Lower leg skin (tissue), 3 donors: Measurements from ENCODE around the gene TWIST2.

ENCODE experiments used
- CTCF ChIP-seq, 3 donors: fragments of 450-650 bp; IDR thresholded peaks; one replicate each; pipeline ENCODE4 v1.5.1; 2016; ENCODE audit warnings: antibody characterized with exemption in 3 of 3, mild to moderate bottlenecking in 3 of 3, moderate library complexity in 2 of 3
- POLR2A ChIP-seq, 2 donors: fragments of 450-650 bp; IDR thresholded peaks; one replicate each; pipeline ENCODE4 v1.6.1; 2016 to 2017; ENCODE audit warnings: antibody characterized with exemption in 2 of 2, mild to moderate bottlenecking in 1 of 2, moderate library complexity in 1 of 2

- TF ChIP-seq CTCF (IDR thresholded peaks at IDR 0.05) (no peak), POLR2A (IDR thresholded peaks at IDR 0.05) (no peak)
Measured at GRCh38 chr2:238942080-238942725, 94.3 kb downstream of the TWIST2 start.
